Measurements from ENCODE around the gene PDS5A.

The PDS5A gene

GRCh38 chr4:39877971-39878370 is 99.7 kb downstream of the PDS5A start:
- DNase-seq (ENCODE audit: low read depth in 1 of 2, low spot score in 1 of 2), result no peak
- Histone ChIP-seq H3K27ac (replicated peaks) (no peak overlapping the region), H3K4me3 (replicated peaks; ENCODE audit: insufficient read depth, low read length) (no peak overlapping the region), H3K27me3 (ENCODE audit: insufficient read depth, poor library complexity, severe bottlenecking) (no peaks in the 10 kb centered on the region)
- TF ChIP-seq POLR2AphosphoS5 (IDR thresholded peaks at IDR 0.05; ENCODE audit: low read depth), result no peak
- TF ChIP-seq GABPA (IDR thresholded peaks at IDR 0.05; ENCODE audit: low read depth), result no peak
- TF ChIP-seq, protein P1, sequence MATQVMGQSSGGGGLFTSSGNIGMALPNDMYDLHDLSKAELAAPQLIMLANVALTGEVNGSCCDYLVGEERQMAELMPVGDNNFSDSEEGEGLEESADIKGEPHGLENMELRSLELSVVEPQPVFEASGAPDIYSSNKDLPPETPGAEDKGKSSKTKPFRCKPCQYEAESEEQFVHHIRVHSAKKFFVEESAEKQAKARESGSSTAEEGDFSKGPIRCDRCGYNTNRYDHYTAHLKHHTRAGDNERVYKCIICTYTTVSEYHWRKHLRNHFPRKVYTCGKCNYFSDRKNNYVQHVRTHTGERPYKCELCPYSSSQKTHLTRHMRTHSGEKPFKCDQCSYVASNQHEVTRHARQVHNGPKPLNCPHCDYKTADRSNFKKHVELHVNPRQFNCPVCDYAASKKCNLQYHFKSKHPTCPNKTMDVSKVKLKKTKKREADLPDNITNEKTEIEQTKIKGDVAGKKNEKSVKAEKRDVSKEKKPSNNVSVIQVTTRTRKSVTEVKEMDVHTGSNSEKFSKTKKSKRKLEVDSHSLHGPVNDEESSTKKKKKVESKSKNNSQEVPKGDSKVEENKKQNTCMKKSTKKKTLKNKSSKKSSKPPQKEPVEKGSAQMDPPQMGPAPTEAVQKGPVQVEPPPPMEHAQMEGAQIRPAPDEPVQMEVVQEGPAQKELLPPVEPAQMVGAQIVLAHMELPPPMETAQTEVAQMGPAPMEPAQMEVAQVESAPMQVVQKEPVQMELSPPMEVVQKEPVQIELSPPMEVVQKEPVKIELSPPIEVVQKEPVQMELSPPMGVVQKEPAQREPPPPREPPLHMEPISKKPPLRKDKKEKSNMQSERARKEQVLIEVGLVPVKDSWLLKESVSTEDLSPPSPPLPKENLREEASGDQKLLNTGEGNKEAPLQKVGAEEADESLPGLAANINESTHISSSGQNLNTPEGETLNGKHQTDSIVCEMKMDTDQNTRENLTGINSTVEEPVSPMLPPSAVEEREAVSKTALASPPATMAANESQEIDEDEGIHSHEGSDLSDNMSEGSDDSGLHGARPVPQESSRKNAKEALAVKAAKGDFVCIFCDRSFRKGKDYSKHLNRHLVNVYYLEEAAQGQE (IDR thresholded peaks at IDR 0.05; ENCODE audit: insufficient replicate concordance, low read depth), result no peak
- no peak for TF ChIP-seq CTCF (IDR thresholded peaks at IDR 0.05; ENCODE audit: insufficient read depth, low read length)
- TF ChIP-seq SPI1 (IDR thresholded peaks at IDR 0.05; ENCODE audit: borderline replicate concordance, low read depth), result no peak

- Histone ChIP-seq H3K4me3 (replicated peaks; ENCODE audit: insufficient read depth, low read length) (no peak overlapping the region), H3K27ac (replicated peaks) (no peak overlapping the region), H3K27me3 (ENCODE audit: insufficient read depth, poor library complexity, severe bottlenecking) (no peaks in the 10 kb centered on the region)
- DNase-seq (ENCODE audit: low read depth in 1 of 2, low spot score in 1 of 2), result no peak
- no peak for TF ChIP-seq GABPA (IDR thresholded peaks at IDR 0.05; ENCODE audit: low read depth)
- no peak for TF ChIP-seq POLR2AphosphoS5 (IDR thresholded peaks at IDR 0.05; ENCODE audit: low read depth)
- no peak for TF ChIP-seq SPI1 (IDR thresholded peaks at IDR 0.05; ENCODE audit: borderline replicate concordance, low read depth)
- TF ChIP-seq, protein P1 (IDR thresholded peaks at IDR 0.05; ENCODE audit: insufficient replicate concordance, low read depth), result no peak
- TF ChIP-seq CTCF (IDR thresholded peaks at IDR 0.05; ENCODE audit: insufficient read depth, low read length), result no peak
Observed at GRCh38 chr4:39873823-39874222, 103.9 kb downstream of the PDS5A start.

DNA sequence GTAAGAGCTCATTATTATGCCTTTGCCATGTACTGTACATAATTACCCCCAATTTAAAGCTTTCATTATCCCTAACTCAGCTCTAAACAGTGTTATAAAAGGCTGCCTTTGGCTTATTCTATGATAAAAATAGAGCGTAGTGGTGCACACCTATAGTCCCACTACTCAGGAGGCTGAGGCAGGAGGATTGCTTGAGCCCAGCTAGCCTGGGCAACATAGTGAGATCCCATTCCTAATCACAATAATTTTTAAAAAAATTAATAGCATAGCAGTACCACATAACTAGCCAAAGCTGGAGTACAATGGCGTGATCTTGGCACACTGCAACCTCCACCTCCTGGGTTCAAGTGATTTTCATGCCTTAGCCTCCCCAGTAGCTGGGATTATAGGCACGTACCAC is 112.4 kb downstream of the PDS5A start:
- DNase-seq (ENCODE audit: low read depth in 1 of 2, low spot score in 1 of 2), result no peak
- Histone ChIP-seq H3K27me3 (ENCODE audit: insufficient read depth, poor library complexity, severe bottlenecking) (no peaks in the 10 kb centered on the region), H3K27ac (replicated peaks) (no peak overlapping the region), H3K4me3 (replicated peaks; ENCODE audit: insufficient read depth, low read length) (no peak overlapping the region)
- TF ChIP-seq, protein P1 (IDR thresholded peaks at IDR 0.05; ENCODE audit: insufficient replicate concordance, low read depth), result no peak
- TF ChIP-seq SPI1 (IDR thresholded peaks at IDR 0.05; ENCODE audit: borderline replicate concordance, low read depth) (no peak), CTCF (IDR thresholded peaks at IDR 0.05; ENCODE audit: insufficient read depth, low read length) (no peak), POLR2AphosphoS5 (IDR thresholded peaks at IDR 0.05; ENCODE audit: low read depth) (no peak), GABPA (IDR thresholded peaks at IDR 0.05; ENCODE audit: low read depth) (no peak)

All from HL-60 (cell line).